ENCODE results near the gene DPYD.

GRCh38 chr1:97693601-97694000 lies 227.2 kb downstream of the DPYD start:
- no peak for TF ChIP-seq CTCF (IDR thresholded peaks at IDR 0.05)
- no peak for TF ChIP-seq POLR2A (IDR thresholded peaks at IDR 0.05)
